HG03025 (cell line): ENCODE measurements around the gene NRG2.

Experiments used
- ATAC-seq: cut with Tn5 transposase; IDR thresholded peaks from one replicate; pipeline ENCODE4 v1.9.1; 2021; ENCODE audit warnings: mild to moderate bottlenecking, moderate library complexity; ENCODE audit not compliant: unreplicated experiment, low FRiP score

Gene NRG2

DNA sequence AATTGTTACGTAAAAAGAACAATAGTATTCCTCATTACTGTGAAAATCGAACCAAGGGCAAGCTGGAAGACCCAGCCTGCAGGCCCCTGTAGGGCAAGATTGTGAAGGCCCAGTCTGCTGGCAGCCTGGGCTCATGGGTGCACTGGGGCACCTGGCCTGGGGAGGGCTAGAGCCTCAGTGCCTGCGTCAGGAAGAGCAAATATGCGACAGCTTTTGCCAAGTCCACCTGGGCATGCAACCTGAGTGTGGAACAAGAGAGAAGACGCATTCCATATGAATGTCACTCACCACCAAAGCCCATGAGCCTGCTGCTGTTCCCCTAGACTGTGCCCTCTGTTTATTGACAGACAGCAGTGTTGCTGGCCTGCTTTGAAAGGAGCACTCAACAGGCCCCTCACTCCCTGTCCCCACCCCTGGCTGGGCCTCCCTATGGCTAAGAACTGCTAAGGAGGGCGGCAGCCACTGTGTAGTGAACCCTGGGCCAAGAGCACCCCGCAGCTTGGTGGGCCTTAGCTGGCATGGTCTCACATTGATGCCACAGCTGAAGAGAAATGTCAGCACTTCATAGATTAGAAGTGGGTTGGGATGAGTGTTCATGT lies 219.2 kb downstream of the NRG2 start:
- no peak for ATAC-seq

GRCh38 chr5:139822553-139823425 lies 220.3 kb downstream of the NRG2 start:
- ATAC-seq, result no peak

- ATAC-seq, result no peak
Measured at GRCh38 chr5:139821806-139822552, 221.1 kb downstream of the NRG2 start.

DNA sequence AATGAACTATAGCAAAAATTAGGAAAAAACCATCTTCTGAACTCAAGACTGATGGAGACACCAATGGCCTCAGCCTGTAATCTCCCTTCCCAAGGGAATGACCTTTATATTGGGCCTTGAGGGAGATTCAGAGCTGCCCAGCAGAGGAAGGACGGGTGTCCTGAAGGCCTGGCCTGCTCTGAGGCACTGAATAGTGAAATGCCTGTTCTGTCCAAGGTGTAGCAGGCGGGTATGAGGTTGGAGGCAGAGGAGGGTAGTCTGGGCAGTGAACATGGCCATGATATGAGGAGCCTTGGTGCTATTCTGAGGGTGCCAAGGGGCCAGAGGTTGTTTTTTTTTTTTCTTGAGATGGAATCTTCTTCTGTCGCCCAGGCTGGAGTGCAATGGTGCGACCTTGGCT lies 222.5 kb downstream of the NRG2 start:
- no peak for ATAC-seq

DNA sequence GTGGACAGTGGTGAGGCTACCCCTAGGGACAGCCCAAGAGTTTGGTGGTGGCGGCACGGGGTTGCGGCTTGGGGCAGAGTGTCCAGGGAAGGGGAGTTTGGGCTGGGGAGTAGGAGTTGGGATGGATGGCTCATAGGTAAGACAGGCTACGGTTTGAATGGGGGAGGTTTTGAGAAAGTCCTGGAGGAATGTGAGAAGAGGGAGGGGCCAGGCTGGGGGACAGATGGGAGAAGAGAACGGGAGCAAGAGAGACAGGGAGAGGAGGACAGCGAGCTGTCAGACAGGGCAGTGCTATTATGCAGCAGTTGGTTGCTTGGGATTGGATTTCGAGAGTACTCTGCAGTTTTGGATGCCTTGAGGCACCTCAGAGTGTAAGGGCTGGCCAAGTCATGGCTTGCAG lies 223.0 kb downstream of the NRG2 start:
- ATAC-seq, result no peak

- no peak for ATAC-seq
Measured at GRCh38 chr5:139817970-139818369, 225.1 kb downstream of the NRG2 start.

- ATAC-seq, result no peak
Measured at GRCh38 chr5:139817362-139817761, 225.7 kb downstream of the NRG2 start.

DNA sequence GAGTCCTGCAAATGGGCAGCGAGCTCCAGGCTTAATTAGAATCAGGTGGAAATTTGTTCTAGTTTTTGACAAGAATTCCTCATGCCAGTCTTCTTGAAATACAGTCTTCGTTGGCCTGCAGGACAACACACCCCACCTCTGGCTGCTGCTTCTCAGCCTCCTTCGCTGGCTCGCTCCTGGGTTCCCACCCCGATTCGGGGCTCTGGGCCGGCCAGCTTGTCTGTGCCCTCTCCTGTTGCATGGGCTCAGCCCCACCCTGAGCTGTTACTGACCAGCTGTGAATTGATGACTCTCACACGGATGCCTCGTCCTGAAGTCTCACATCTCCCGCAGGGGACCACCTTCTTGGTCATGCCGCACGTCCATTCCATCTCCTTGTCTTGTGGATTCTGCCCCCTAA lies 226.5 kb downstream of the NRG2 start:
- ATAC-seq, result no peak

DNA sequence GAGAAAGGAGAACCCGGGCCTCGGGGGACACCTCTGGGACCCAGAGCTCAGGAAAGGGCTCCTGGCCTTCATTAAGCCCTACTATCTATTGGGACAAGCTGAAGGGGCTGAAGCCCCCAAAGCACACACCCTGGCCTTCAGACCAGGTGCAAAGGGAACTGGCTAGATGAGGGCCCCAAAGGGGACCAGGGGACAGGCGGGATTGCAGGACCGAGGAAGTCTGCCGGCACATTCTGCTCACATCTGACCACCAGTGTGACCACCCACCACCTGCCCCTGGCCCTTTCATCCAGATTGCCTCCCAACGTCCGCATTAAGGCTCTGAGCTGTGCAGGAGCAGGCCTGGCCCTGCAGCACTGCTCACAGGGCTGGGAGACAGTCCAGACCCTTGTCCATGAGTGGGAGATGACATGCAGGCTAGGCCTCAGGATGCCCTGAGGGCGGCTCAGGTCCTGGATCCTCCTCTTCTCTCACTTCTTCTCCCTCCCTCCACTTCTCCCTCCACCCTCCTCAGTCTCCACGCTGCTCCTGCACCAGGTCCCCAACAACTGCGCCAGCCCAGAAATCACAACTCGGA lies 228.3 kb downstream of the NRG2 start:
- no peak for ATAC-seq

GRCh38 chr5:139814191-139814601 lies 228.9 kb downstream of the NRG2 start:
- ATAC-seq, result no peak

DNA sequence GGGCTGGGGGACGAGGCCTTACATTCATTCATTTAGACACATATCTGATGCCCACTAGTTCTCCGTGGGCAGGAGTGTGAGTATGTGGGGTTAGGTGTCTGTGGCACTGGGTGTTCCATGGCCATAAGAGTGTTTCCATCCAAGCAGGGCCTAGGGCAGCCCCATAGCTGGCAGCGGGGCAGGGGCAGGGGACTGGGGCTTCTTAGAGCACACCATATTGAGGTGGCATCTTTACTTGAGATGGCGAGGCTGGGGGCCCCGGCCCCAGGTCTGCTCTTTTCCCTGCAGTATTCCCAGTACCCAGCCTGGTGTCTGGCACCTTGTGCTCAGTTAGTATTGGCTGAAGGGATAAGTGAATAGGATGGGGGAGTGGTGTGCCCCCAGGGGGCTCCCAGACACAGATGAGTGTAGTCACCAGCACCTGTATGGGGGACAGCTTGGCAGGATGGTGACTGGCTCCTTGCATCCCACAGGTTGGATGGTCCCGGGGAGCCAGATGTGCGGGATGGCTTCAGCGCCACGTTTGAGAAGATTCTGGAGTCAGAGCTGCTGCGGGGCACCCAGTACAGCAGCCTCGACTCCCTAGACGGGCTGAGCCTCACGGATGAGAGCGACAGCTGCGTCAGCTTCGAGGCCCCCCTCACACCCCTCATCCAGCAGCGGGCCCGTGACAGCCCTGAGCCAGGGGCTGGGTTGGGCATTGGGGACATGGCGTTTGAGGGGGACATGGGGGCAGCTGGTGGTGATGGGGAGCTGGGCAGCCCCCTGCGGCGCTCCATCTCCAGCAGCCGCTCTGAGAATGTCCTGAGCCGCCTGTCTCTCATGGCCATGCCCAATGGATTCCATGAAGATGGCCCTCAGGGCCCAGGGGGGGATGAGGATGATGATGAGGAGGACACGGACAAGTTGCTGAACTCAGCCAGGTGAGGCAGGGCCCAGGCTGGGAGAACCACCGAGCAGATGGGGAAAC lies 230.0 kb downstream of the NRG2 start:
- ATAC-seq, result no peak

- ATAC-seq, result no peak
Measured at GRCh38 chr5:139812323-139812722, 230.8 kb downstream of the NRG2 start.

DNA sequence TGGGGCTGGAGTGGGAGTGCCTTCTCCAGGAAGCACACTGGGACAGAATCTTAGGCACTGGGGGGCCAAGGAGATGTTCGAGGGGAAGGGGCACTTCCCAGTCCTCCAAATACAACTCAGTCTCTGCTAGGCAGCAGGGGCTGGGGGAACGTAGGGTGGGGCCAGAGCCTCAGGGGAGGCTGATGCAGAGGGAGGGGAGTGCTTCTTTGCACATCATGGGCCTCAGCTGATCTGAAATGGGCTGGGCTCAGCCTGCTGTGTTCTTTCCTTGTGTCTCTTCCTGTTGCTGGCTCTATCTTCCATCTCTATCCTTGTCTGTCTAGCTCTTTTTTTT lies 231.9 kb downstream of the NRG2 start:
- no peak for ATAC-seq

DNA sequence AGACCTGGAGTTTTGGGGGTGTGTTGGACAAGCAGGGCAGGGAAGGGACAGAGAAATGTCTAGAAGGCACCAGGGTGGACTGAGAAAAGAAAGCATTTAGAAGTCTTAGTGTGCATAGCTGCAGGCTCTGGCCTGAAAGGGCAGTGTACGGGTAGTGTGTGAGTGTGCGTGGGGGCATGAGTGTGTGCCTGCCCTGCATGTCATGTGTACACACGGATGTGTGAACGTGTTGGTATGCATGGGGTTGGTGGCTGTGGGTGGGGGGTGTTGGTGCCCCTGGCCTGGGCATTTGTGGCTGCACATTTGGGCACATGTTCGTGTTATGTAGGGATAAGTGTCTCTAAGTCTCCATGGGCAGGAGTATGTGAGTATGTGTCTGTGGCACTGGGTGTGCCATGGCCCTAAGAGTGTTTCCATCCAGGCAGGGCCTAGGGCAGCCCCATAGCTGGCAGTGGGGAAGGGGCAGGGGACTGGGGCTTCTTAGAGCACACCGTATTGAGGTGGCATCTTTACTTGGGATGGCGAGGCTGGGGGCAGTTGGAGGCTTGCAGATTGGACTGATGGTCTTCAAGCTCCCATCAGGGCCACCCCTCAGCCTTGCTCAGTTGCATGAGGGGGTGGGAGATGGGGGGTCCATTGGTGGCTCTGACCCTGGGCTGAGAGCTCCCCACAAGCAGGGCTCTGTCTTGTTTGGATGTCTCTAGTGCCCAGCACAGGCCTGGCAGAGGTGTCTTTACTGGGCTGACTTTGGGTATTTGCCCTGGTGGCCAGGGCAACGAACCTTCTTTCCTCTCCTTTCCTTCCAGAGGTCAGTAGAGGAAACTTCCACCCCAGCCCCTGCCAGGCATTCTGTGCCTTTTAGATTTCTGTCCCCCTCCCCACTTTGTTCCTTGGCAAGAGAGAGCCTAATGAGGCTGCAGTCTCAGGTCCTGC lies 232.5 kb downstream of the NRG2 start:
- ATAC-seq, result no peak

GRCh38 chr5:139809331-139809810 lies 233.7 kb downstream of the NRG2 start:
- ATAC-seq, result no peak

DNA sequence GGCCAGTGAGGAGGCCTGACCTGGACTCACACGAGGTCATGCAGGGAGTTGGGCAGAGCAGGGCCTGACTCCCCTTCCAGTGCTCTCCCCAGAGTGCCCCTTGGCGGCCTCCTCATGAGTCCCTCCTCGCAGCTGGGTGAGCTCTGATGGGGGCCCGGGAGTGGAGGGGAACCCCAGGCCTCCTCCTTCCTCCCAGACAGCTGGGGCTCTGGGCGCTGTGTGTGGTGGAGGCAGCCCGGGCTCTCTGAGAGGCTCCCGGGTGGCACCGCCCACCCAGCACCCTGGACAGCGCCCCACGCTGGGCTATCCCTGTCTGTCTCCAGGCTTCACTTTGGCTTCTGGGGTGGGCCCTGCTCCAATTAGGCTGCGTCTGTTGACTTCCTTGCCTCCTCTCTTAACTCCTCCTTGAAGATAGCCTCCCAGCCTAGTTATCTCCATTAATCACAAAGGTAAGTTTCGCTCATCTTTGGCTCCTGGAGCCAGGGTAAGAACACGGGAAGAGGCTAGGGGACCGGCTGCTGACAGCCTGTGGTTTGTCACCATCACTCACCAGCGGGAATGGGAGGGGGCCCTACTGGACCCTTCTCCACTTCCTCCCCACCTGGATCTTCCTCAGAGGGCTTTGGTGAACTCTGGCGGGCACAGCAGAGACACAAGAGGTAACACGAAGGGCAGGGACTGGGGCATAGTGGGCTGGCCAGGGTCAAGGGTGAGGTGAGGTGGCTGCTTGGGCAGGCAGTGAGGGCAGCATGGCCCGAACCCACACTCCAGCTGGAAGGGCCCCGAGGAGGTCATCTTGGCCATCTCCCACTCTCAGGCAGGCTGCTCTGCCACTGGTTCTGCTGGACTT lies 234.4 kb downstream of the NRG2 start:
- ATAC-seq, result no peak

GRCh38 chr5:139807647-139808030 lies 235.5 kb downstream of the NRG2 start:
- no peak for ATAC-seq
